GM12891 (cell line): Measurements from ENCODE around the gene RPS3.

Source experiments
- DNase-seq: peaks from one replicate; pipeline ENCODE4 v3.0.0; 2011; ENCODE audit warnings: low spot score; ENCODE audit not compliant: insufficient read length
- FAIRE-seq: peaks from 2 replicates; lab custom pipeline; 2011; peaks lifted over from hg19 to GRCh38; lab: Jason Lieb, UNC
- PAX5 ChIP-seq: IDR thresholded peaks from 2 replicates; pipeline ENCODE4 v1.6.1; 2011; ENCODE audit warnings: low read length, moderate library complexity, mild to moderate bottlenecking; ENCODE audit not compliant: insufficient read depth, severe bottlenecking
- POLR2A ChIP-seq: IDR thresholded peaks from 2 replicates; pipeline ENCODE4 v1.6.1; 2011; ENCODE audit warnings: low read depth, low read length, control low read depth
- POLR2AphosphoS5 ChIP-seq: IDR thresholded peaks from 2 replicates; pipeline ENCODE4 v1.6.1; 2011; ENCODE audit warnings: low read depth, low read length, control low read depth
- POU2F2 ChIP-seq: IDR thresholded peaks from 2 replicates; pipeline ENCODE4 v1.6.1; 2011; ENCODE audit warnings: low read depth, mild to moderate bottlenecking, control low read depth, low read length, moderate library complexity
- SPI1 ChIP-seq: IDR thresholded peaks from 2 replicates; pipeline ENCODE4 v1.6.1; 2011; ENCODE audit warnings: low read depth, low read length, control low read depth
- TAF1 ChIP-seq: IDR thresholded peaks from 2 replicates; pipeline ENCODE4 v1.6.1; 2011; ENCODE audit warnings: low read depth, low read length, control low read depth

The RPS3 gene

GRCh38 chr11:75413864-75414263 lies 14.5 kb downstream of the RPS3 start:
- FAIRE-seq, result no peak
- TF ChIP-seq POLR2AphosphoS5, result no peak
- no peak for TF ChIP-seq TAF1
- no peak for TF ChIP-seq POLR2A
- no peak for TF ChIP-seq POU2F2
- no peak for TF ChIP-seq SPI1
- no peak for TF ChIP-seq PAX5
- DNase-seq, result no peak

- TF ChIP-seq TAF1 (no peak), SPI1 (no peak), POU2F2 (no peak), POLR2A (no peak), POLR2AphosphoS5 (no peak), PAX5 (no peak)
- DNase-seq (no peak), FAIRE-seq (no peak)
Observed at GRCh38 chr11:75420224-75421034, 21.1 kb downstream of the RPS3 start.

- FAIRE-seq (no peak), DNase-seq (no peak)
- TF ChIP-seq SPI1 (no peak), PAX5 (no peak), TAF1 (no peak)
Observed at GRCh38 chr11:75421035-75421602, 21.8 kb downstream of the RPS3 start.

- DNase-seq (peak; percentile 5), FAIRE-seq (no peak)
- TF ChIP-seq POU2F2 (no peak), POLR2AphosphoS5 (no peak), SPI1 (no peak), POLR2A (no peak), TAF1 (no peak), PAX5 (no peak)
Observed at GRCh38 chr11:75421902-75422247, 22.6 kb downstream of the RPS3 start.

GRCh38 chr11:75422248-75423231 lies 23.2 kb downstream of the RPS3 start:
- FAIRE-seq (no peak), DNase-seq (no peak)
- TF ChIP-seq PAX5 (no peak), POLR2A (no peak), POLR2AphosphoS5 (no peak), SPI1 (no peak), TAF1 (no peak), POU2F2 (no peak)

GRCh38 chr11:75423721-75424120 lies 24.4 kb downstream of the RPS3 start:
- DNase-seq (no peak), FAIRE-seq (no peak)
- no peak for TF ChIP-seq POLR2AphosphoS5
- no peak for TF ChIP-seq PAX5
- TF ChIP-seq SPI1, result no peak
- no peak for TF ChIP-seq POLR2A
- no peak for TF ChIP-seq TAF1
- no peak for TF ChIP-seq POU2F2

GRCh38 chr11:75424396-75424795 lies 25.1 kb downstream of the RPS3 start:
- FAIRE-seq (no peak), DNase-seq (no peak)
- TF ChIP-seq TAF1, result no peak
- TF ChIP-seq POLR2A, result no peak
- no peak for TF ChIP-seq PAX5
- no peak for TF ChIP-seq POLR2AphosphoS5
- no peak for TF ChIP-seq POU2F2
- TF ChIP-seq SPI1, result no peak

GRCh38 chr11:75425422-75425821 lies 26.1 kb downstream of the RPS3 start:
- DNase-seq, result no peak
- TF ChIP-seq SPI1 (no peak), POLR2A (no peak), POU2F2 (no peak), PAX5 (no peak), POLR2AphosphoS5 (no peak), TAF1 (no peak)
- no peak for FAIRE-seq

GRCh38 chr11:75426720-75427086 lies 27.4 kb downstream of the RPS3 start:
- DNase-seq (no peak), FAIRE-seq (no peak)
- no peak for TF ChIP-seq TAF1
- no peak for TF ChIP-seq PAX5
- no peak for TF ChIP-seq POLR2AphosphoS5
